ENCODE measurements around the gene RAPGEF4.
"Not testable (repeated sequence)": the region's sequence is repeated elsewhere in the genome, so short reads cannot be mapped to it uniquely, and the experiment has no call there.

RAPGEF4 gene

DNA sequence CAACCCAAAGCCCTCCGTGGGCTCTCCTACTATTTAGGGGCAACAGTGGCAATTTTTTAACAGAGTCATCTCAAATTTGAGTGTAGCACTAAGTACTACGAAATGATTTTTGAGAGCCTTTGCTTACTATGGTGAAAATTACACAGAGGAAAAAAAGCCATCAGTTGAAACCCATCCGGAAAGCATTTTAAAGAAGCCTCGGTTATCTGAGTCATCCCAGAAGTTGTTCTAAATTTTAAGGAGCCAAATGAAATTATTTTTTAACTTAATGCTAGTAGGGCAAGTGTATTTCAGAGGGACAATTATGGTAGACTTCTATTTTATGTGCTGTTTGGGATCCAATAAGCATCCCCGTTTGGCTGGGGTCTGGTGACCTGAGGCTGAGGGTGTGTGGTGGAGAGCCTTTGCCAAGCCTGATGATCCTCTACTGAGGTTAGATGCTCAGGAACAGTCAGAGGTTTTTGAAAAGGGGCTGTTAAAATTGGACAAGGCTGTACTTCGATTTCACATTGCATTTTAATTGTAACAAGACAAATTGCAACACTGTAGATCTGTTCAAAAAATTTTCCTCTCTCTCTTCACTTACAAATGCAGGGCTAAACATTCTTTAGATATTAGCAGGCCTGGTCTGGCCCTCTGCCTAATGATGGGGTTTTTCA is 47.0 kb downstream of the RAPGEF4 start:
- TF ChIP-seq, protein P1, sequence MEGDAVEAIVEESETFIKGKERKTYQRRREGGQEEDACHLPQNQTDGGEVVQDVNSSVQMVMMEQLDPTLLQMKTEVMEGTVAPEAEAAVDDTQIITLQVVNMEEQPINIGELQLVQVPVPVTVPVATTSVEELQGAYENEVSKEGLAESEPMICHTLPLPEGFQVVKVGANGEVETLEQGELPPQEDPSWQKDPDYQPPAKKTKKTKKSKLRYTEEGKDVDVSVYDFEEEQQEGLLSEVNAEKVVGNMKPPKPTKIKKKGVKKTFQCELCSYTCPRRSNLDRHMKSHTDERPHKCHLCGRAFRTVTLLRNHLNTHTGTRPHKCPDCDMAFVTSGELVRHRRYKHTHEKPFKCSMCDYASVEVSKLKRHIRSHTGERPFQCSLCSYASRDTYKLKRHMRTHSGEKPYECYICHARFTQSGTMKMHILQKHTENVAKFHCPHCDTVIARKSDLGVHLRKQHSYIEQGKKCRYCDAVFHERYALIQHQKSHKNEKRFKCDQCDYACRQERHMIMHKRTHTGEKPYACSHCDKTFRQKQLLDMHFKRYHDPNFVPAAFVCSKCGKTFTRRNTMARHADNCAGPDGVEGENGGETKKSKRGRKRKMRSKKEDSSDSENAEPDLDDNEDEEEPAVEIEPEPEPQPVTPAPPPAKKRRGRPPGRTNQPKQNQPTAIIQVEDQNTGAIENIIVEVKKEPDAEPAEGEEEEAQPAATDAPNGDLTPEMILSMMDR (IDR thresholded peaks at IDR 0.05; ENCODE audit: borderline replicate concordance, control extremely low read depth, extremely low read depth, insufficient read depth, missing control alignments) = no peak
- no peak for DNase-seq (ENCODE audit: low spot score)
- in situ Hi-C loops (cut with MboI; ENCODE audit: low sequenced_read_pairs, unreplicated experiment) = no loop called here

GRCh38 chr2:172783165-172783898 is 47.7 kb downstream of the RAPGEF4 start:
- no peak for DNase-seq (ENCODE audit: low spot score)
- in situ Hi-C loops (cut with MboI; ENCODE audit: low sequenced_read_pairs, unreplicated experiment) = no loop called here
- TF ChIP-seq, protein P1 (IDR thresholded peaks at IDR 0.05; ENCODE audit: borderline replicate concordance, control extremely low read depth, extremely low read depth, insufficient read depth, missing control alignments) = no peak

GRCh38 chr2:172788871-172789270 is 53.2 kb downstream of the RAPGEF4 start:
- no peak for DNase-seq (ENCODE audit: low spot score)
- TF ChIP-seq, protein P1 (IDR thresholded peaks at IDR 0.05; ENCODE audit: borderline replicate concordance, control extremely low read depth, extremely low read depth, insufficient read depth, missing control alignments) = no peak
- in situ Hi-C loops (cut with MboI; ENCODE audit: low sequenced_read_pairs, unreplicated experiment) = no loop called here

DNA sequence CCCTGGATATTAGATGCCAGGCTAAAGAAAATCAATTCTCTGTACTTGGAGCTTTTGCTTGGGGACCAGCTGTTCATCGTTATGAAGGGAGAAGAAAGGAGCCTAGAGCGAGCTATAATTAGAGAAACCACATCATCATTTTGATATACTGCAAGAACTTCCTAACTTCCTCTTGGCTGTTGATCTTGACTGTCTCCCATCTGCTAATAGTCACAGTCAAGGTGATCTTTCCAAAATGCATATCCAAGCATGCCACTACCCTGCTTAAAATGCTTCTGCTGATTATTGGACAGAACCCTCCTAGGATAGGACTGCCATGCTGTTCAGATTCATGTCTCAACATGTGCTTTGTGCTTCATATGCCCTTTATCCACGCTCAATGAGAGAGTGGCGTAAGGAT is 54.8 kb downstream of the RAPGEF4 start:
- in situ Hi-C loops (cut with MboI; ENCODE audit: low sequenced_read_pairs, unreplicated experiment) = no loop called here
- DNase-seq (ENCODE audit: low spot score) = no peak
- TF ChIP-seq, protein P1 (IDR thresholded peaks at IDR 0.05; ENCODE audit: borderline replicate concordance, control extremely low read depth, extremely low read depth, insufficient read depth, missing control alignments) = no peak

DNA sequence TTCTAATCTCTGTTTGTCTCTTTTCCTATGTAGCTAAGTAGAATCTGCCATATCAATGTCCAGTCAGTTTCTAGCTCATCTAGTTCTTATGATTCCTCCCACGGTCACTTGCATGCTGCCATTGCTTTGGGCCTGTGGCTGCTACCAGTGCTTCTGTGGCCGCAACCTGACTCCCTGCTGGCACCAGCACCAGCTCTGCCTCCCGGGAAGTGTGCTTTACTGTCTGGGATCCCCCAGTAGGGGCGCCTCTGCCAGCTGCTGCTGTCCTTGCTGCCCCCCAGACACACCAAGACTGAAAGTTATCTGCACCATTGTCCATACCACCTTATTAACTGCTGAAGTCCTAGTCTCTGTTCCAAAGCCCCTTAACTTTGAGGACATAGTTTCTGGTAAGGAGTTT is 56.3 kb downstream of the RAPGEF4 start:
- no peak for DNase-seq (ENCODE audit: low spot score)
- TF ChIP-seq, protein P1 (IDR thresholded peaks at IDR 0.05; ENCODE audit: borderline replicate concordance, control extremely low read depth, extremely low read depth, insufficient read depth, missing control alignments) = no peak
- in situ Hi-C loops (cut with MboI; ENCODE audit: low sequenced_read_pairs, unreplicated experiment) = no loop called here

- TF ChIP-seq, protein P1 (IDR thresholded peaks at IDR 0.05; ENCODE audit: borderline replicate concordance, control extremely low read depth, extremely low read depth, insufficient read depth, missing control alignments) = no peak
- DNase-seq (ENCODE audit: low spot score) = no peak
- in situ Hi-C loops (cut with MboI; ENCODE audit: low sequenced_read_pairs, unreplicated experiment) = no loop called here
Observed at GRCh38 chr2:172792711-172793110, 57.1 kb downstream of the RAPGEF4 start.

DNA sequence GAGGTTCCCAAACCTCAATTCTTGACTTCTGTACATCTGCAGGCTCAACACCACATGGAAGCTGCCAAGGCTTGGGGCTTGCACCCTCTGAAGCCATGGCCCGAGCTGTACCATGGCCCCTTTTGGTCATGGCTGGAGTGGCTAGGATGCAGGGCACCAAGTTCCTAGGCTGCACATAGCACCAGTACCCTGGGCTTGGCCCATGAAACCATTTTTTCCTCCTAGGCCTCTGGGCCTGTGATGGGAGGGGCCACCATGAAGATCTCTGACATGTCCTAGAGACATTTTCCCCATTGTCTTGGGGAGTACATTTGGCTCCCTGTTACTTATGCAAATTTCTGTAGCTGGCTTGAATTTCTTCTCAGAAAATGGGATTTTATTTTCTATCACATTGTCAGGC is 67.7 kb downstream of the RAPGEF4 start:
- DNase-seq (ENCODE audit: low spot score); in situ Hi-C loops (cut with MboI; ENCODE audit: low sequenced_read_pairs, unreplicated experiment): not testable (repeated sequence)
